A549 (cell line): ENCODE measurements around the gene RHOT2.

Source experiments
- CHD2 ChIP-seq: fragments of 150-350 bp; IDR thresholded peaks from 2 replicates; pipeline ENCODE4 v1.6.1; 2014; ENCODE audit warnings: low read length; ENCODE audit not compliant: partially characterized antibody
- CTCF ChIP-seq: fragments of >200 bp; sonication (Bioruptor Twin); formaldehyde crosslinking; IDR thresholded peaks from 3 replicates; pipeline ENCODE4 v1.5.1; 2016
- GATA3 ChIP-seq: IDR thresholded peaks from 2 replicates; pipeline ENCODE4 v1.6.1; 2012; ENCODE audit warnings: borderline replicate concordance
- KDM5A ChIP-seq: fragments of 200-600 bp; sonication (generic); IDR thresholded peaks from 2 replicates; pipeline ENCODE4 v1.6.1; 2016; ENCODE audit warnings: antibody characterized with exemption, mild to moderate bottlenecking
- MAFK ChIP-seq: fragments of 450-650 bp; IDR thresholded peaks from 2 replicates; pipeline ENCODE4 v1.6.1; 2014; ENCODE audit not compliant: partially characterized antibody
- NR3C1 ChIP-seq: fragments of >200 bp; sonication (Bioruptor Twin); formaldehyde crosslinking; IDR thresholded peaks from 3 replicates; pipeline ENCODE4 v1.6.1; 2017
- POLR2A ChIP-seq: IDR thresholded peaks from 2 replicates; pipeline ENCODE4 v1.6.1; 2012; ENCODE audit warnings: mild to moderate bottlenecking, low read length
- SMC3 ChIP-seq: fragments of >200 bp; sonication (Bioruptor Twin); formaldehyde crosslinking; IDR thresholded peaks from 3 replicates; pipeline ENCODE4 v1.6.1; 2018; ENCODE audit warnings: inconsistent platforms
- TF ChIP-seq, protein P1 (sequence below): IDR thresholded peaks from 2 replicates; pipeline ENCODE4 v1.6.1; 2012
- TF ChIP-seq, protein P2 (sequence below): IDR thresholded peaks from 2 replicates; pipeline ENCODE4 v1.6.1; 2012

DNA sequence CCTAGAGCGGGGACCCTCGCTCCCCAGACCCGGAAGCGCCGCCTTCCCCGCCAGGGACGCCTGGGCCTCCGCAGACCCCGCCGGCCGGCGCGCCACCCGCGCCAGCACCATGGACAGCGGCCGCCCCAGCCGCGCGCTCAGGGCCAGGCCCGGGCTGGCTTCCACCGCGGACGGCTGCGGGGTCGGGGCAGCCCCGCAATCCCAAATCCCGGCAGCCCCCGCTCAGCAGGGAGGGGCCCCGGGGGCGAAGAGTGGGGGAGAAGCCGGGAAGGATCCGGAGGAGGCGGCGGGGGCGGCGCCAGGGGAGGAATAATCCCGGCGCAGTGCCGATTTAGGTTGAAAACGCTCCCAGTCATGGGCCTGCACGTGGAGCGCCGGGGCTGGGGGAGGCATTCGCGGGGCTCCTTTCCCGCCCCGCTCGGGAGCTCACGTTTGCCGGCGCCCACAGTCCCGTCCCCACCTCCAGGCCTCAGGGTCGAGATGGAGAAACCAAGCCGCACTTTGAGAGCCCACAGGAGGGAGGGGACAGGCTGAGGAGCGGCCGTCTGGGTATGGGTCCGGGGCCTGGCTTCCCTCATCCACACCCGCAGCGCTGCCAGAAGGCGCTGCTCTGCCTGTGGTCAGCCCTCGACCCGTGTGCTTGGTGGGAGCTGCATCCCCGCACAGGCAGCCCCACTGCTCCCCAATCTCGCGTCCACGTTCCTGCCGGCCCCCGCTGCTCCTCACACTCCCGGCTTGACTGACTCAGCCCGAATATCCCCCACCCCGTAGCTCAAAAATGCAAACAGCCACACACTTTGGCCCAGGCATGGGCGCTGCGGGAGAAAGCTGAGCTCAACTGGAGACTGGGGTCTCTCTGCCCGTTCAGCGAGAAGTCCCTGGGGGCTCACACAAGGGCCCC lies 33.0 kb downstream of the RHOT2 start:
- TF ChIP-seq CHD2 (no peak), CTCF (no peak), SMC3 (no peak), KDM5A (no peak), MAFK (no peak), POLR2A (no peak), GATA3 (no peak), NR3C1 (no peak)
- TF ChIP-seq, protein P1, sequence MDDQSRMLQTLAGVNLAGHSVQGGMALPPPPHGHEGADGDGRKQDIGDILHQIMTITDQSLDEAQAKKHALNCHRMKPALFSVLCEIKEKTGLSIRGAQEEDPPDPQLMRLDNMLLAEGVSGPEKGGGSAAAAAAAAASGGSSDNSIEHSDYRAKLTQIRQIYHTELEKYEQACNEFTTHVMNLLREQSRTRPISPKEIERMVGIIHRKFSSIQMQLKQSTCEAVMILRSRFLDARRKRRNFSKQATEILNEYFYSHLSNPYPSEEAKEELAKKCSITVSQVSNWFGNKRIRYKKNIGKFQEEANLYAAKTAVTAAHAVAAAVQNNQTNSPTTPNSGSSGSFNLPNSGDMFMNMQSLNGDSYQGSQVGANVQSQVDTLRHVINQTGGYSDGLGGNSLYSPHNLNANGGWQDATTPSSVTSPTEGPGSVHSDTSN: no peak
- TF ChIP-seq, protein P2, sequence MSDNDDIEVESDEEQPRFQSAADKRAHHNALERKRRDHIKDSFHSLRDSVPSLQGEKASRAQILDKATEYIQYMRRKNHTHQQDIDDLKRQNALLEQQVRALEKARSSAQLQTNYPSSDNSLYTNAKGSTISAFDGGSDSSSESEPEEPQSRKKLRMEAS: peak; percentile 31; the same call in 1 of the 2 replicates
